ENCODE results near the gene MLLT3.

DNA sequence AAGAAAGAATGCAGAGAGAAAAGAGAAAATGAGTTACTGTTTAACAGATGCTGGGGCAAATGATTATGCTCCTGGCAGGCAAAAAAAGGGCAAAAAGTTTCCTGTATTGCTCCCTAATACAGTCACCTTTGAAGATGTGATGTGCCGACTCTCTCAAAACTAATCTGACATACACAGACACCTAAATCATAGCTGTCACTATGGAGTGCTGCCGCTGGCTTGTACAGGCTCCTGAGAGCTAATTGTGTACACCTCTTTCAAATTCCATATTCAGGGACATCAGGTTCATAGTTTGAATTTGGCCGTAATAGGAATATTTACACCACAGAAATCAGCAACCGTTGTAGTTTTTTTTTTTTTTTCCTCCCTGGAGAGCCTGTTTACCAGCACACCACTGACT, 49.3 kb upstream of the MLLT3 start:
- TF ChIP-seq EZH2 (IDR thresholded peaks at IDR 0.05) (no peak), CTCF (IDR thresholded peaks at IDR 0.05) (no peak), EZH2phosphoT487 (IDR thresholded peaks at IDR 0.05) (no peak)
